GM18873 (cell line): ENCODE results near the gene DPT.

Source experiments
- ATAC-seq: cut with Tn5 transposase; IDR thresholded peaks from one replicate; pipeline ENCODE4 v1.9.1; 2021; ENCODE audit warnings: mild to moderate bottlenecking, moderate library complexity, moderate number of reproducible peaks; ENCODE audit not compliant: unreplicated experiment, low FRiP score

Gene DPT

DNA sequence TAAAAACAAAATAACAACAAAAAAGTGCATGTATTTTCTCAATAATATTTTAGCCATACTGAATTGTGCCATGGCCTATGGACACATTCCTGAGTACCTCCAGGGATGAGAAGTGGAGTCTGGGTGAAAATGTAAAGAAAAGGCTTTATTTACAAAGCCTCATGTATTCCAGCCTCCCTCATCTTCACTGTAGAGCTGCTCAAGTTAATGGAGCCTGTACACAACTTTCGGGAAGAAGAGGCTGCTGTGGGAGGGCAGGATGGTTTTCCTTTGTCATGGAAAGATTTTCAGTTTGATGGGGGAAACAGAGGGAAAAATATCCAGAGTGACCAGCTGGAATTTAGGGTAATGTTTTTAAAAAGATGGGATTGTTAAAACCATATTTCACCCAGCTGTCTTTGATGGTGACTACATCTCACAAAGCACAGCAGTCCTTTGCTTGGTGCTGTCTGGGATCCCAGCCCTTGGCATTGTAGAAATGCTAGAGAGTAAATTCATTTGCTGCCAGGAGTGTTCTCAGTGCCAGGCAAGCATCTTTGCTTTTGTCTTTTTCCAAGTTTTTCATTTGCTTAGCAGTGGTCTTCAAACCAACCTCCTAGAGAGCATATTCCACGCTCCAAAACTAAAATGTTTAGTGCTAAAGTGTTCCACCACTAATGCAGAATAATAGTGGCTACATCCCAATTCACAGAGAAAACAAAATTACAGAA, 54.9 kb downstream of the DPT start:
- ATAC-seq = no peak

DNA sequence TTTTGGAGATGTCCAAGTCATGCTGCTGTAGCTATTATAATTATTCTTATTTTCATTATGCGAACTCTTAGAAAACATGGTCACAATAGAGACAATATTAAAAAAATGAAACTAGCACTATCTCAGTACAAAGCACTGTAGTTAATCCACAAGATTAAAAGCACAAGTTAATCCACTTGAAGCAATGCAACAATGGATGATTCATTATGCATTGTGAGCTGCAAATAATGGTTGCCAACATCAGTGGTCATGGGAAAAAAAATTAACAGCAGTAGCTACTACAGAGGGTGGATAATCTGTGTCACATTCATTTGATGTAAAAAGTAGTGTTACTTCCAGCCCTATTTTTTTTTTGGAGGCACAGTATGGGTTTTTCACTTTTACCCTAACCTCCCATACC, 56.7 kb downstream of the DPT start:
- ATAC-seq = no peak

DNA sequence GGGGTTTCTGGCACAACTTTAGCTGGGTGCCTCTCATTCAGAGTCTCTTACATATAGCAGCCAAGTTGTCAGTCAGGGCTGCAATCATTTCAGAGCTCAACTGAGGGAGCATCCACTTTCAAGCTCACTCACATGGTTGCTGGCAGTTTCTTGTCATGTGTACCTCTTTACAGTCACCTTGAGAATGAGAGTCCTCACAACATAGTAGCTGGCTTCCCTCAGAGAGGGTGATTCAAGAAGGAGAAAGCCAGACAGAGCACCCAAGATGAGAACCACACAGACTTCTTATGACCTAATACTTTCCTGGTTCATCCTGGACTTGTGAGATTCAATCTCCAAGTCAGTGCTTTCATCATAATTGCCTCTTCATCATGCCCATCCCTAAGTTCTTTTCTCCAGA, 57.2 kb downstream of the DPT start:
- no peak for ATAC-seq

- ATAC-seq = no peak
Observed at GRCh38 chr1:168665975-168666374, 63.0 kb downstream of the DPT start.

GRCh38 chr1:168664069-168664834, 64.8 kb downstream of the DPT start:
- no peak for ATAC-seq

DNA sequence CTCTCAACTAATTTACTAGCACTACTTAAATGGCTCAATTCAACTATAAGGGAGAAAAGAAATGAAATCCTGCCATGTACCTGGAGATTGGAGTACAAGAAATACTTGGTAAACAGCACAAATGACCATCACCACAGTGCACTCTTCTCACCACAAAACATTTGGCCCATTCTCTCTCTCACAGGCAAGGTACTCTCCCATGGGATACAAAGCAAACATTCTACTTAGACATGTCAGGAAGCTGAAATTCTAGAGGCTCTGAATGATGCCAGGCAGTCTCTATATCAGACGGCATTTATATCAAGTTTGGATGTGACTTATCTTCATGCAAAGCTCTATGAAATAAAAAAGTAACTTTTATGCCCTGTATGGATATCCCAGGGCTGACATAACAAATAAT, 72.5 kb downstream of the DPT start:
- ATAC-seq = no peak

DNA sequence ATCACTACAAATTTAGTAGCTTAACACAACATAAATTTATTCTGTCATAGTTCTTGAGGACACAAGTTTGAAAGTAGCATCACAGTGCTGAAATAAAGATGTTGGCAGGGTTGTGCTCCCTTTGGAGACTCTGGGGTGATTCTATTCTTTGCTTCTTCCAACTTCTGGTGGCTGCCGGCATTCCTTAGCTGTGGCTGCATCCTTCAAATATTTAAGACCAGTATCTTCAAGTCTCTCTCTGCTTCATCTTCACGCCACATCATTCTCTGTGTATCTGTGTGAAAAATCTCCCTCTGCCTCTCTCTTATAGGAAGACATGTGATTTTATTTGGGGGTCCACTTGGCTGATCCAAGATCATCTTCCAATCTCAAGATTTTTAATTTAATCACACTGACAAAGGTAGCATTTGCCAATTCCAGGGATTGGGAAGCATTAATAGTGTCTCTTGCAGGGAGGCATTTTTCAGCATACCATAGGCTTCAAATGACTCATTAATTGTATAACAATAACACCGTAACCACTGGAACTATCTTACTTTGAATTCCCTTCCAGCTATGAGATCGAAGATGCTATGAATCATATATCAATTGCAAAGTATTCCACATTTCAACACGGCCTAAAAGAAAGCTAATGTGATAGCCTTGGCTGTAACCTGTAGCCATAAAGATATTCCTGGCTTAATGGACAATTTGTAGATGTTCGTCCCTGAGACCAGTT, 74.6 kb downstream of the DPT start:
- ATAC-seq = no peak

- ATAC-seq = no peak
Observed at GRCh38 chr1:168653567-168653966, 75.4 kb downstream of the DPT start.

DNA sequence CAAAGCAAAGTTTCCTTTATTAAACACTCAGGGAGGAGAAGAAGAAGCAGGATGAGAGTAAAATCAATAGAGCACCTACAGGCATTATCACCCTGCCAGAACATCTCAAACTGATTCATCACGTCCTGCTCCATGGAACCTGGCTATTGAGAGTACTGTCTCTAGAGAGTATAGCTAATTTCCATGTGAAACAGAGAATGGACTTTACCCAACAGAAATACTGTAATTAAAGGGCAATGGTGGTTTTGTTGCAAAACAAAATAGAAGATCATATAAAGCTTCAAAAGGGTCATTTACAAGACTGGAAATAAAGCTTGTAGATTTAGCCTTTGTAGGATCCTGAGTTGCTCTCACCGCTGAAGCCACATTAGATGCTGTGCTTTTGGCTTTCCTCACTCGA, 83.3 kb downstream of the DPT start:
- no peak for ATAC-seq
